Bronchial epithelial cell (primary cell): ENCODE data around the gene HINT2. TPM values are rescaled to one million over a fixed set of nuclear protein-coding genes. Genes with fewer than 3 reads are reported as not detected.

Experiments used
- DNase-seq: peaks from one replicate; pipeline ENCODE4 v3.0.0-alpha.2; 2010; ENCODE audit warnings: low read depth
- FAIRE-seq: peaks from 2 replicates; lab custom pipeline; 2011; peaks lifted over from hg19 to GRCh38; lab: Jason Lieb, UNC
- H3K27me3 ChIP-seq: 2 replicates; pipeline ENCODE4 v1.5.1; 2011; ENCODE audit warnings: low read length; ENCODE audit not compliant: control insufficient read depth, insufficient read depth
- H3K36me3 ChIP-seq: 2 replicates; pipeline ENCODE4 v1.5.1; 2011; ENCODE audit warnings: low read length; ENCODE audit not compliant: control insufficient read depth, insufficient read depth
- H3K4me3 ChIP-seq: 2 replicates; pipeline ENCODE4 v1.5.1; 2011; ENCODE audit warnings: mild to moderate bottlenecking, low read depth, low read length, control low read depth
- total RNA-seq: library from RNA; depleted of rRNA; stranded (reverse); fragments of >200 nt; gene quantifications from 2 replicates; pipeline ENCODE4 v1.2.1, GENCODE V29; 2014
- TF ChIP-seq, protein P1 (sequence below): IDR thresholded peaks from 2 replicates; pipeline ENCODE4 v1.5.1; 2011; ENCODE audit warnings: mild to moderate bottlenecking, moderate library complexity, low read length, control low read depth, inconsistent platforms; ENCODE audit not compliant: insufficient read depth, severe bottlenecking

HINT2 gene
- total RNA-seq, 1 donor from 2014 or later = 22.6 TPM

DNA sequence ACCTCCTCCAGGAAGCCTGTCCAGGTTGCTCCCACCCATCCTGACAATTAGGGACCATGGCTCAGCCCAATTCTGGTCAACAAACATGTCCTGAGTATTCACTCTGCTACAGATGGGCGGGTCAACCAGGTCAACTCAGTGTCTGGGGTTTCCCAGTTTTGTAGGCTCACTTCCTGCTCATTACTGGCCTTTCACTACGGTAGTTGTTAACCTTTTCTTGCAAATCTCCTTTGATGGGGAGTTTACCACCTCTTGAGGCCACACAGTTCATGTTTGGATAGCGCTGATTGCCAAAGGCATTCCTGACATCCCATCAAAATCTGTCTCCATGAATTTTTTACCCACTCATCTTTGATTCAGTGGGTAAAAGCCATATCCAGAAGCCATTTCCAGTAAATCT, 28.0 kb upstream of the HINT2 start:
- FAIRE-seq (no peak), DNase-seq (no peak)
- no peaks in the 10 kb centered on the region for H3K36me3 ChIP-seq
- H3K4me3 ChIP-seq = no peak overlapping the region
- TF ChIP-seq, protein P1, sequence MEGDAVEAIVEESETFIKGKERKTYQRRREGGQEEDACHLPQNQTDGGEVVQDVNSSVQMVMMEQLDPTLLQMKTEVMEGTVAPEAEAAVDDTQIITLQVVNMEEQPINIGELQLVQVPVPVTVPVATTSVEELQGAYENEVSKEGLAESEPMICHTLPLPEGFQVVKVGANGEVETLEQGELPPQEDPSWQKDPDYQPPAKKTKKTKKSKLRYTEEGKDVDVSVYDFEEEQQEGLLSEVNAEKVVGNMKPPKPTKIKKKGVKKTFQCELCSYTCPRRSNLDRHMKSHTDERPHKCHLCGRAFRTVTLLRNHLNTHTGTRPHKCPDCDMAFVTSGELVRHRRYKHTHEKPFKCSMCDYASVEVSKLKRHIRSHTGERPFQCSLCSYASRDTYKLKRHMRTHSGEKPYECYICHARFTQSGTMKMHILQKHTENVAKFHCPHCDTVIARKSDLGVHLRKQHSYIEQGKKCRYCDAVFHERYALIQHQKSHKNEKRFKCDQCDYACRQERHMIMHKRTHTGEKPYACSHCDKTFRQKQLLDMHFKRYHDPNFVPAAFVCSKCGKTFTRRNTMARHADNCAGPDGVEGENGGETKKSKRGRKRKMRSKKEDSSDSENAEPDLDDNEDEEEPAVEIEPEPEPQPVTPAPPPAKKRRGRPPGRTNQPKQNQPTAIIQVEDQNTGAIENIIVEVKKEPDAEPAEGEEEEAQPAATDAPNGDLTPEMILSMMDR = no peak
- H3K27me3 ChIP-seq = no peaks in the 10 kb centered on the region

DNA sequence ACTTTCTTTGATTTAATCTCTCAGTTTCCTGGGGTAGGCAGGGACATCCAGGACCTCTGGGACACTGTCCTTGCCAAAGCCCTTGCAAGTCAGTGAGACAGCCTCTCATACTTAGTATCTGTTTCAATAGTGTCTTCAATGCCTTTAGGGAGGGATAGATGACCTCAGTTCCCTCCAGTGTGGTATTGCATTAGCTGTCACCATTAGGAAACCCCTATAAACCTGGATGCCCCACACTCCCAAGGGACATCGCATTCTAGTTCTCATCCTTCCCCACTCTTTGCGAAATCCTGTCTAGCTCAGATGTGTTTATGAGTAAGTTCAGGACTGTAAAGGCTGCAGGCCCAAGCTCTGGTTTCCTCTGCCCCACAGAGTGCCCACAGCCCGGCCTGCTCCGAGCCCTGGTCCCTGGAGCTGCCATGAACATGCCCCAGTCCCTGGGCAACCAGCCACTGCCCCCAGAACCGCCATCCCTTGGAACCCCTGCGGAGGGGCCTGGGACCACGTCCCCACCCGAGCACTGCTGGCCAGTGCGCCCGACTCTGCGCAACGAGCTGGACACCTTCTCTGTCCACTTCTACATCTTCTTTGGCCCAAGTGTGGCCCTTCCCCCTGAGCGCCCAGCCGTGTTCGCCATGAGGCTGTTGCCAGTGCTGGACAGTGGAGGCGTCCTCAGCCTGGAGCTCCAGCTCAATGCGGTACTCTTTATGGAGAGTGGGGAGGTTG, 27.3 kb upstream of the HINT2 start:
- Histone ChIP-seq H3K36me3 (no peaks in the 10 kb centered on the region), H3K4me3 (no peak overlapping the region), H3K27me3 (no peaks in the 10 kb centered on the region)
- FAIRE-seq (no peak), DNase-seq (no peak)
- TF ChIP-seq, protein P1 = no peak

DNA sequence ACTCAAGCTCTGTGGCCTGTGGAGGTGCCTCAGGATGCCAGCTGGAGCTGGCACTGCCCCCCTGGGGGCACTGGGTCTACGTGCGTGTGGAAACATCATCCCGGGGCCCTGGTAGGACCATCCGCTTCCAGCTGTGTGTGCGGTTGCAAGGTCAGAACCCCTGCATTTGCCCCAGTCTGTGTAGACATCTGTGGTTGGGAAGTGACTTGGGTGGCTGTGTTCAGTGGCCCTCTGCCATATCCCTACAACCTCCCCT, 26.7 kb upstream of the HINT2 start:
- Histone ChIP-seq H3K4me3 (no peak overlapping the region), H3K27me3 (no peaks in the 10 kb centered on the region), H3K36me3 (no peaks in the 10 kb centered on the region)
- FAIRE-seq = no peak
- TF ChIP-seq, protein P1 = no peak
- DNase-seq = no peak

DNA sequence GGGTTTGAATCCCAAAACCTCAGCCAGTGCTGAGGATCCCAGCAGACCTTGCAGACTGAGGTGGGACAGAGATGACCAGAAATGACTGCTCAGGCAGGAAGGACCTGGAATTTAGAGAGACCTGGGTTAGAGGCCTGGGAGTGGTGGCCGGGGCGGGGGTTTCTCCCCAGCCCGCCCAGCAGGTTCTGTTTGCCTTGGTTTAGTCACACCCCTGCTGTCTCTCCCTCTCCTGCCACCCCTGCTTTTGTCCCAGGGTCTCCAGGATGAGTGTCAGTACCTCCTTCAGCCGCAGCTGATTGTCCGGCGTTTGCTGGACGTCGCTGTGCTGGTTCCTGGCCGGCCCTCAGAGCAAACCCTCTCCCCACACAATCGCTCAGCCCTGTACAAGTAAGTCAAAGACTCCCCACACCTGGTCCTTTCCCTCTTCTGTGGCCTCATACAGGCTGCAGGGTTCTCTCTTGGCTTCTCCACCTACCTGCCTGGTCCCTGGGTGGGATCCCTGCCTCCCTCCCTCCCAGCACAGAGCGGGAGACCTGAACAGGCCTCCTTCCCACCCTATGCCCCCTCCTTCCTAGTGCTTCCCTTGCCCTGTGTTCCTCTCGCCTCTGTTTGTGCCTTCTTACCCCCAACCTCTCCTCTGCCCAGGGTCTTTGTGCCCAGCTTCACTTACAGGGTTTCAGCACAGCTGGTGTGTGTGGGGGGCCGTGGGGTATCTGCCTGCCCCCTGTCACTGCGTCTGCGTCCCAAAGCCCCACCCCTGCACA, 26.2 kb upstream of the HINT2 start:
- no peak for FAIRE-seq

DNA sequence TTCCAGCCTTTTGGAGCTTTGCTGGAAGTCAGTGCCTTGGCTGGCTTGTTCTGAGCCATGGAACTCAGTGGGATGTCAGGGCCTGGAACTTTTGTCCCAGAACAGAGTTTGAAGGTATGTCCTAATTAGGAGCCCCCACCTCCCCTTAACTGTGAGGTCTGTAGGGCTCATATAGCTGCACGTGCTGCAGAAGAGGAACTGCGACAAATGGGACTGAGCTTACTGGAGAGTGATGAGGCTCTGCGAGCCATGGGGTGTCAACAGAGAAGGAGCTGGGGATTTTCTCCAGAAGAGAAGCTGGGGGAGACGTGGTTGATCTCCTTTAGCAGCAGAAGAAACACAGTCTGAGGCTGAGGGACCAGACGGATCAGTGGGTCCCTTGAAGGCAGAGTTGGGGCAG, 25.1 kb upstream of the HINT2 start:
- no peak for DNase-seq
- no peak overlapping the region for H3K4me3 ChIP-seq
- no peaks in the 10 kb centered on the region for H3K27me3 ChIP-seq
- no peaks in the 10 kb centered on the region for H3K36me3 ChIP-seq
- TF ChIP-seq, protein P1 = no peak
- no peak for FAIRE-seq

More for the DNA sequence above, 26.2 kb upstream of the HINT2 start:
- TF ChIP-seq, protein P1 = no peak
- Histone ChIP-seq H3K4me3 (no peak overlapping the region), H3K36me3 (no peaks in the 10 kb centered on the region), H3K27me3 (no peaks in the 10 kb centered on the region)
- no peak for DNase-seq
